Brain pericyte (primary cell): ENCODE data around the gene C16orf54.
"Not testable (repeated sequence)": the region's sequence is repeated elsewhere in the genome, so short reads cannot be mapped to it uniquely, and the experiment has no call there.

Experiments
- DNase-seq: peaks from one replicate; pipeline ENCODE4 v3.0.0-alpha.2; 2012; ENCODE audit warnings: low read depth, low spot score

C16orf54 gene

DNA sequence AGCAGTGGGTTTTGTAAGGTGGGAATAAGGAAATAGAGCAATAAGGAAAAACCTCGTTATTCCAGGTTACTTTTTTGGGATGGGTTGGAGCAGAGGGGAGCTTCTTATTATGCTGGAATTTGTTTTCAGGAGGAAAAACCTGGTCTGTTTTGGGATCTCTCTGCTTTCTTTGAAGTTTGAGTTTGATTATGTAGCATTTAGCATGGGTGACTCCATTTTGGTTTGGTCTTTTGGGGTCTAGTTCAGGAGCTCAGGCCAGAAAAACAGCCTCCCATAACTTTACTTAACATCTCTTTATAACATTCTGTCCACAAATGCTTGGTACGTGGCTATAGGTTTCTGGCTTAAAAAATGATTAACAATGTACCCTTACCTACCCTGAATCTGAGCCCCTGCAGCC is 23.7 kb upstream of the C16orf54 start:
- no peak for DNase-seq

DNA sequence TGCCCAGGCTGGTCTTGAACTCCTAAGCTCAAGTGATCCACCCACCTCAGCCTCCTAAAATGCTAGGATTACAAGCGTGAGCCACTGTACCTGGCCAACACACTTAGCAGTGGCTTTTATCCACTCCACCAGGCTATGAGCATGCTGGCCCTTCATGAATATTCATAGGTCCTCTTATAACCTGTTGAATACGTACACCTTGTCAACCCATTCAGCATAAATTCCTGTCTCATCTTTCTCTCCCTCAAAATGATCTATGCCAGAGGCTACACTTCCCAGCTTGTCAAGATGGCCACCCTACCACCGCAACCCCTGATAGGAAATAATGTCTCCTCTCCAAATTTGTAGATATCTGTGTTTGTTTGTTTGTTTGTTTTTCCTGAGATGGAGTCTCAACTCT is 21.3 kb upstream of the C16orf54 start:
- DNase-seq: no peak

DNA sequence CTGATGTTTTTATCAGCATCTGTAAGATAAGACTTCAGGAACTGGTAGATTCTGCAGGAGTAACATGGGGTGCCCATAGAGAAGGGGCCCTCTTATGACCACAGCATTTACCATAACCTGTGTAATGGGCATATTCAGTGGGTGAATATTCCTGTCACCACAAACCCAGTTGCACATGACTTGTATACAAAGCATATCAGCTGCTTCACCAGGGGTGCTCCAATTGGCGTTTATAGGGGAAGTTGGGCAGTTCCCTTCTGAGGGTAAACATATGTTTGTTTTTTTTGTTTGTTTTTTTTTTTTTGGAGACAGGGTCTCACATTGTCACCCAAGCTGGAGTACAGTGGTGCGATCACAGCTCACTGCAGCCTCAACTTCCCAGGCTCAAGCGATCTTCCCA is 20.8 kb upstream of the C16orf54 start:
- DNase-seq: no peak

DNA sequence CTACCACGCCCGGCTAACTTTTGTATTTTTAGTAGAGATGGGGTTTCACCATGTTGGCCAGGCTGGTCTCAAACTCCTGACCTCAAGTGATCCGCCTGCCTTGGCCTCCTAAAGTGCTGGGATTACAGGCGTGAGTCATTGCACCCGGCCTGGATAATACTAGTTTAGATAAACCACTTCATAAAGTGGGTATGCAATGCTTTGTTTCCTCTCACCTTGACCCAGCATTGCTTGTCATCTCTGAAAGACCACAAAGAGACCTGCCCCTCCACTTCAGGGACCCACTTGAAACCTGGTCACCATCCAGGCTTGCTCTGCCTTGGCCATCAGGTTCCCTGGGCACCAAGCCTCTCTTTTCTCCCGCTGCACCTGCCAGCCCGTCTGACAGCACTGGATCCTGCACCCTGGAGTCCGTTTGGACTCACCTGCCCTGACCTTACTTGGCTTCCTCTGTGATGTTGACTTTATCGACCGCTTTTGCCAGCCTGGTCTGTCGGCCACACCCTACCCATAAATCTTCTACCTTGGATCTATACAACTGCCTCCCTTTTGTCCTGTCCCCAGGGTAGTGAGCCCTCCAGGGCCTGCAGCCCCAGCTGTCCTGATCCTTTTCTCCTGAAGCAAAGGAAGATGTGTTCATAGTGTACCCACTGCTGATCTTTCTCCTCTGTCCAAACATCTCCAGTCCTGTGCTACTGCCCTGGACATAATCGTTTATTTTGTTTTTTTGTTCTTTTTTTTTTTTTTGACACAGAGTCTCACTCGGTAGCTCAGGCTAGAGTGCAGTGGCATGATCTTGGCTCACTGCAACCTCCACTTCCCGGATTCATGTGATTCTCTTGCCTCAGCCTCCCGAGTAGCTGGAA is 19.6 kb upstream of the C16orf54 start:
- no peak for DNase-seq

DNA sequence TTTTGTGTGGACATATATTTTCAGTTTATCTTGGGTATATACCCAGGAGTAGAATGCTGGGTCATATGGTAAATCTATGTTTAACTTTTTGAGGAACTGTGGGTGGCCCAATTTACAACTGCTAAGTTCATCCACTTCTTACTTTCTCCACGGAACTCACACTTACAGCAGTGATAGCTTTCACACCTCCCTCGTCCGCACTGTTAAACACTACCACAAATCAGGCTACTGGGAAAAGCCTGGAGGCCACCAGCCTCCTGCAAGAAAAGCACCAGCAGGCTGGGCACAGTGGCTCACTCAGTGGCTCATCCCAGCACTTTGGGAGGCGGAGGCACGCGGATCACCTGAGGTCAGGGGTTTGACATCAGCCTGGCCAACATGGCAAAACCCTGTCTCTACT is 17.5 kb upstream of the C16orf54 start:
- DNase-seq: no peak

DNA sequence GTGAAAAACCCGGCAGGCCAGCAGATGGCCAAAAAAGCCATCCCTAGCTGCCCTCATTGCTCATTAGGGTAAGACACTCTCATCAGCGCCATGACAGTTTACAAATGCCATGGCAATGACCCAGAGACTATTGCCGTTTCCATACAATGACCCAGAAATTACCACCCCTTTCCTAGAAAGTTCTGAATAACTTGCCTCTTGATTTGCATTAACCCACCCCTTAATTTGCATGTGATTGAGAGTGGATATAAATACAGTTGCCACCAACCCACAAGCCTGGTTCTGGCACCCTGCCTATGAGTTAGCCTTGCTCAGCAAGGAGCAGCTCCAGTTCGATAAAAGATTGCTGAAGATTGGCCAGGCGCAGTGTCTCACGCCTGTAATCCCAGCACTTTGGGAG is 16.1 kb upstream of the C16orf54 start:
- no peak for DNase-seq

DNA sequence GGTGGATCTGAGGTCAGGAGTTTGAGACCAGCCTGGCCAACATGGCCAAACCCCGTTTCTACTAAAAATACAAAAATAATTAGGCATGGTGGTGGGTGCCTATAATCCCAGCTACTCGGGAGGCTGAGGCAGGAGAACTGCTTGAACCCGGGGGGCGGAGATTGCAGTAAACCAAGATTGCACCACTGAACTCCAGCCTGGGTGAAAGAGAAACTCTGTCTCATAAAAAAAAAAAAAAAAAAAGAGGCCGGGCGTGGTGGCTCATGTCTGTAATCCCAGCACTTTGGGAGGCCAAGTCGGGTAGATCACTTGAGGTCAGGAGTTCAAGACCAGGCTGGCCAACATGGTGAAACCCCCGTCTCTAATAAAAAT is 15.5 kb upstream of the C16orf54 start:
- DNase-seq: not testable (repeated sequence)

DNA sequence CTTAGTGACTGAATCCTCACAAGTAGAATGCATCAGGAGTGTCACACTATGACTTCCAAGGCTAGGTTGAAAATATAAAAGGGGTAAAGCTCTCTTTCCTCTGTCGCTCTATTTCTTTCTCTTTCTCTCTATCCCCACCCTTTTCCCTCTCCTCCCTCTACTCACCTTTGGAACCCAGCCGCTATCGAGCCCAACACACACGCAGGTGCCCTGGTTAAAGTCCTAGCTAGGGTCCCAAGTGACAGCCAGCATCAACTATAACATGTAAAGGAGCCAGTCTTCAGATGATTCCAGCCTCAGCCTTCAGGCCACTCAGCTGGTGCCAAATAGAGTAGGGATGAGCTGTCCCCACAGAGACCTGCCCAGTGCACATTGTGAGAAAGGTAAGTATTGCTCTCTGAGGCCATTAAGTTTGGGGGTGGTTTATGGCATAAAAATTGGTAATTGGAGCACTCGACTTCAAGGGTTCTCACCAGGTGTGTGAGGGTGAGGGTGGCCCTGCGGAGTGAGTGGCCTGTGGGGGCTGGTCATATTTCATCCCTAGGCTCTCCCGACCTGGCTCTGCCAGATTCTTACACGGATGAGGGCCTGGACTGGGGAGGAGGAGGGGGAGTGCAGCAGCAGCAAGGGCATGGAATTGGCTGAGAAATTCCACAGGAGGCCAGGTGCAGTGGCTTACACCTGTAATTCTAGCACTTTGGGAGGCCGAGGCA is 14.9 kb upstream of the C16orf54 start:
- DNase-seq: no peak

DNA sequence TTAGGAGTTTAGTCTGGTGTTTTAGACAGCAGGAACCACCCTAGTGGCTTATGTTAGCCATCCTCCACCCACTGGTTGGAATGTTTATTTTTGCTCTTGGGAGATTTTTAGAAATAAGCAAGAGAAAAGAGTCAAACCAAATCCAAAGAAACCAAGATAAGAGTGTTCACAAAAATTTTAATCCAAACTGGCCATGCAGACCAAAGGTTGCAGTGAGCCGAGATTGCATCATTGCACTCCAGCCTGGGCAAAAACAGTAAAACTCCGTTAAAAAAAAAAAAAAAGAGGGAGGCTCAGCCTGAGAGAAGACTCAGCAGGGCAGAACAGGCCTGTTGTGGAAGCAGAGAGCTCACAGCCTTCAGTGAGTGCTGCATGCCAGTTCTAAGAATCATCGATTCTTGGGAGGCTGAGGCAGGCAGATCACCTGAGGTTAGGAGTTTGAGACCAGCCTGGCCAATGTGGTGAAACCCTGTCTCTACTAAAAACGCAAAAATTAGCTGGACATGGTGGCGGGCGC is 12.2 kb upstream of the C16orf54 start:
- no peak for DNase-seq

DNA sequence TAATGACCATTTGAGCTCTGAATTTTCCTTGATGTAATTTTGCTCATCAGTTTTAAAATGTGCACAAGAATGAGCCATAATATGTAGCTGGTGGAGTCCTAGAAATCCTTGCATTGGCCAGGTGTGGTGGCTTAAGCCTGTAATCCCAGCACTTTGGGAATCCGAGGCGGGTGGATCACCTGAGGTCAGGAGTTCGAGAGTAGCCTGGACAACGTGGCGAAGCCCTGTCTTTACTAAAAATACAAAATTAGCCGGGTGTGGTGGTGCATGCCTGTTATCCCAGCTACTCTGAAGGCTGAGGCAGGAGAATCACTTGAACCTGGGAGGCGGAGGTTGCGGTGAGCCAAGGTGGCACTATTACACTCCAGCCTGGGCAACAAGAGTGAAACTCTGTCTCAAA is 11.3 kb upstream of the C16orf54 start:
- not testable (repeated sequence) for DNase-seq

DNA sequence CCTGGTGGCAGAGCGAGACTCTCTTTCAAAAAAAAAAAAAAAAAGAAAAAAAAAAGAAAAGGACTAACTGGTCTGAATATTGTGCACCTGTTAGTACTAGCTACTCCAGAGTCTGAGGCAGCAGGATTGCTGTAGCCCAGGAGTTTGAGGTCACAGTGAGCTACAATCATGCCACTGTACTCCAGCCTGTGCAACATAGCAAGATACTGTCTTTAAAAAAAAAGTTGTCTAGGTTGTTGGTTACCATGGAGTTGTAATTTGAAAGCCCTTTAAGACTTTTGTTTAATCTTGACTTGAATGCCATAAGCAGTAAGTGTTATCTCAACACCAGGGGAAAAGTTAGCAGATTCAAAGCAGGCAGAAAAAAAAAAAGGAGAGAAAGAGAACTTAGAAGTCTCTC is 10.9 kb upstream of the C16orf54 start:
- no peak for DNase-seq

DNA sequence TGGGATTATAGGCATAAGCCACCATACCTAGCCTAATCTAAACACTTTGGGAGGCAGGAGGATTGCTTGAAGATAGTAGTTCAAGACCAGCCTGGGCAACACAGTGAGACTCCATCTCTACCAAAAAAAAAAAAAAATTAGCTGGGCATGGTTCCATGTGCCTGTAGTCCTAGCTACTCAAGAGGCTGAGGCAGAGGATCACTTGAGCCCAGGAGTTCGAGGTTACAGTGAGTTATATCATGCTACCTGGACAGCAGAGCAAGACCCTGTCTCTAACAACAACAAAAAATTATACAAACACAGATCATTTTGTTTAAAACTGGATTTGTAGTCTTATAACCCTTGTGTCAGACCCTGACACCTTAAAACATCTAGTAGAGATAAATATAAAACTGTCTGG is 7.7 kb upstream of the C16orf54 start:
- DNase-seq: no peak

DNA sequence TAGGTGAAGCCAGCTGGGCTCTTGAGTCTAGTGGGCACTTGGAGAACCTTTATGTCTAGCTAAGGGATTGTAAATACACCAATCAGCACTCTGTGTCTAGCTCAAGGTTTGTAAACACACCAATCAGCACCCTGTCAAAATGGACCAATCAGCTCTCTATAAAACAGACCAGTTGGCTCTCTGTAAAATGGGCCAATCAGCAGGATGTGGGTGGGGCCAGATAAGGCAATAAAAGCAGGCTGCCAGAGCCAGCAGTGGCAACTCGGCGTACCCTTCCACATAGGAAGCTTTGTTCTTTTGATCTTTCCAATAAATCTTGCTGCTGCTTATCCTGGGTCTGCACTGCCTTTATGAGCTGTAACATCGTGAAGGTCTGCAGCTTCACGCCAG is 3.0 kb upstream of the C16orf54 start:
- DNase-seq: not testable (repeated sequence)

DNA sequence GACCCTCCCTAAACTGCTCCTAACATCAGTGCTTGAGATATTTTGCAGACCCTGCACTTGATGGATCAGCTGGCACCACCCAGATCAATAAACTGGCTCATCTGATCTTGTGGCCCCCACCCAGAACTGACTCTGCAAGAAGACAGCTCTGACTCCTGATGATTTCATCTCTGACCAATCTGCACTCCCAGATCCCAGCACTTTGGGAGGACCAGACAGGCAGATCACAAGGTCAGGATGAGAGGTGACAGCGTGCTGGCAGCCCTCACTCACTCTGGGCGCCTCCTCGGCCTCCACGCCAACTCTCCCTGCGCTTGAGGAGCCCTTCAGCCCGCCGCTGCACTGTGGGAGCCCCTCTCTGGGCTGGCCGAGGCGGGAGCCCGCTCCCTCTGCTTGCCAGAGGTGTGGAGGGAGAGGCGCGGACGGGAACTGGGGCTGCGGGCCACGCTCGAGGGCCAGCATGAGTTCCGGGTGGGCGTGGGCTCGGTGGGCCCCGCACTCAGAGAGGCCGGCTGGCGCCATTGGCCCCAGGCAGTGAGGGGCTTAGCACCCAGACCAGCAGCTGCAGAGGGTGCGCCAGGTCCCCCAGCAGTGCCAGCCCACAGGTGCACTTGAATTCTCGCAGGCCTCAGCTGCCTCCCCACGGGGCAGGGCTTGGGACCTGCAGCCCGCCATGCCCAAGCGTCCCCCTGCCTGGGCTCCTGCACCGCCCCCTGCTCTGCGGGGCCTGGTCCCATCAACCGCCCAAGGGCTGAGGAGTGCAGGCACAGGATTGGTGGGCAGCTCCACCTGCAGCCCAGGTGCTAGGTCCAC is 2.4 kb upstream of the C16orf54 start:
- DNase-seq: no peak

DNA sequence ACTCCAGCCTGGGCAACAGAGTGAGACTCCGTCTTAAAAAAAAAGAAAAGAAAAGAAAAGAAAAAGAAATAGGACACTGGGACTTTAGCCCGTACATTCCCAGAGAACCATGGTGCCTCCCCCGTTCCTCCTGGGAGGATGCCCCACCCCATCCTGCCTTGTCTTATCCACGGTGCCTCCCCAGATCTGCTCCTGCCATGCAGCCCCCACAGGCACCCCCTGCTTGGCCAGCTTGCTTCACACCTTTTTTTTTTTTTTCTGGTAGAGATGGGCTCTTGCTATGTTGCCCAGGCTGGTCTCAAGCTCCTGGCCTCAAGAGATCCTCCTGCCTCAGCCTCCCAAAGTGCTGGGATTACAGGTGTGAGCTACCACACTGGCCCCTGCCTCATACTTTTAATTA is 728 bp upstream of the C16orf54 start:
- not testable (repeated sequence) for DNase-seq

DNA sequence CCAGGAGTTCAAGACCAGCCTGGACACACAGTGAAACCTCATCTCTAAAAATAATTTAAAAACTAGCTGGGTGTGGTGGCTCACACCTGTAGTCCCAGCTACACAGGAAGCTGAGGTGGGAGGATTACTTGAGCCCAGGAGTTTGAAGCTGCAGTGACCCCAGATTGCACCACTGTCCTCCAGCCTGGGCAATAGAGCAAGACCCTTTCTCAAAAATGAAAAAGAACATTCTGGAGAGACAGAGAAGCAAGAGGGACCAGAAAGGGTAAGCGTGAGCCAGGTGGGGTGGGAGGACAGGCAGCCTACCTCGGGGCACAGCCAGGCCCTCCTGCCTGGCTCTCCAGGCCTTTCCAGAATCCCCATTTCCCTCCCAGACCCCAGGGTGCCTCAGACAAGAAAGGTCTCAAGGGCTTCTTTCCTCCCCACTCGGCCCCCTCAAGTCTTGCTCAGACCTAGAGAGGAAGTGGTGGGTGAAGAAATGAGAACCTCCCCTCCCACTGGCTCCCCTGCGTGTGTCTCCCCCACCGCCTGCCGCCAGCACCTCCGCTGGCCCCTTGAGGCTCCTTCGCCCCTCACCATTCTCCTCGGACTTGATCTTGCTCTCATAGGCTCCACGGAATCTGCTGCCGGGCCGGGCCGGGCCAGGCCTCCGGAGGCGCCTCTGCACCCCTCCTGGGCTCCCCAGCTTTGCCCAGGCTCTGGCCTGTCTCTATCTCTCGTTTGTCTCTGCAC is 503 bp downstream of the C16orf54 start:
- no peak for DNase-seq

DNA sequence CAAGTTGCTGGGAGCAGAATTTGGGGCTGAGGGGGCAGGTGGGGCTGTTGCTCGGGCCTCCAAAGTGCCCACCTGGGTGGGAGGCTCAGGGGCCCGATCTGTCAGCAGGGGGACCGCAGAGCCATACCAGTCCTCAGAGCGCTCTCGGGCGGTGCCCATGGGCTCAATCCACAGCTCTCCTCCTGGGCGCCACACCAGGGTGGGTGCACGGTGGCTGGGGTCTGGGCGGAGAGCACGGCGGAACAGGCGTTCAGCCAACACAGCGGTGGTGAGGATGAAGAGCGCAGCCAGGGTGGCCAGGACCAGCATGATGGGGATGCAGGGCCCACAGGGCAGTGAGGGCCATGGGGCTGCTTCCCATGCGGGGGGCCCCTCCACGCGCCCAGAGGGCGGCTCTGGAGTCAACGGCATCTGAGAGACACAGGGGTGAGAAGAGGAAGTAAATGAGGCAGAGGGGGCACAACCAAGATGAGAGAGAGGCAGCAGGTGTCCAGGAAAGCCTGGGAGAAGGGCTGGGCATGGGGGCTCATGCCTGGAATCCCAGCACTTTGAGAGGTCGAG is 1.2 kb downstream of the C16orf54 start:
- DNase-seq: no peak

DNA sequence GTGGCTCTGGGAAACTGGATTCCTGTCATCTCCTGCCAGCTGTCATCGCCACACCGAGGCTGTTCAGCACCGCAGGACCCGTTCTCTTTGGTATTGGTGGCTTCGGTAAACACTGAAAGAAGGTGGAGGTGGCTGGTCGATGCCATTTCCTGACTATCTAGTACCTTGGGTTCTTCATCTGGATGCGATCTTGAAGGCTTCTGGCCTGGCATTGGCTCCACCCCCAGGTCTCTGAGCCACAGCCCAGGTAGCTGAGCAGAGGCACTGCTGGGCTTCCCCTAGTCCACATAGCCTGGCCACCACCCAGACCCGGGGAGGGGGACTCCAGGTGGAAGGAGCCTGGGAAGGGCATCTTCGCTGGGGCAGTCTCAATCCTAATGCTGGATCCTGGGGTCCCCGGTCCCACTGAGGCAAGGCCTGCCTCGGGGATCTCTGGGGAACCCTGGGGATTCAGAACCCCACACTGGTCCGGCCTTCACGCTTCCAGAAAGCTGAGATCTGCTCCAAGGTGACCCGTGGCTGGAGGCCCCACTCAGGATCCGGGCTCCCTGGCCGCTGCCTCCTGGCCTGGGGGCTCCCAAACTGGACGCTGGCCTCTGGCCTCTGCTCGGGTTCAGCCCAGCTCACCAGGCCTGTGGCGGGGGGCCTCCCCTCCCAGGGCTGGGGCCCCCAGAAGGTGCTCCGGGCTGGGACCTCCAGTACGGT is 1.8 kb downstream of the C16orf54 start:
- no peak for DNase-seq

DNA sequence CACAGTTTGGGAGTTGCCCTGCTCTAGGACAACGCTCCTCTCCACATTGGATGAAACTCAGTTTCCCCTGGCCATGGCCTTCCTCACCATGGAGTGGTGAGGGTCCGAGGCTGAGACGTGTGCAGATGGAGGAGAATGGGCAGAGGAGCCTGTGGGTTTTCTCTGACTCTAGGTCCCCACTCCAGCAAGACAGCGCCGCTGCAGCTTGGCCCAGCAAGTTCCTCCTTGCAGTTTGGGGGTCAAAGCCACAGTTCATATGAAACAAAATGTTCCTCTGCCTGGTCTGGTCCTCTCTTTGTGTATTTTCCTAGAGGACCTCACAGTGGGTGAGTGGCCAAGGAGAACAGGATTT is 2.3 kb downstream of the C16orf54 start:
- no peak for DNase-seq

DNA sequence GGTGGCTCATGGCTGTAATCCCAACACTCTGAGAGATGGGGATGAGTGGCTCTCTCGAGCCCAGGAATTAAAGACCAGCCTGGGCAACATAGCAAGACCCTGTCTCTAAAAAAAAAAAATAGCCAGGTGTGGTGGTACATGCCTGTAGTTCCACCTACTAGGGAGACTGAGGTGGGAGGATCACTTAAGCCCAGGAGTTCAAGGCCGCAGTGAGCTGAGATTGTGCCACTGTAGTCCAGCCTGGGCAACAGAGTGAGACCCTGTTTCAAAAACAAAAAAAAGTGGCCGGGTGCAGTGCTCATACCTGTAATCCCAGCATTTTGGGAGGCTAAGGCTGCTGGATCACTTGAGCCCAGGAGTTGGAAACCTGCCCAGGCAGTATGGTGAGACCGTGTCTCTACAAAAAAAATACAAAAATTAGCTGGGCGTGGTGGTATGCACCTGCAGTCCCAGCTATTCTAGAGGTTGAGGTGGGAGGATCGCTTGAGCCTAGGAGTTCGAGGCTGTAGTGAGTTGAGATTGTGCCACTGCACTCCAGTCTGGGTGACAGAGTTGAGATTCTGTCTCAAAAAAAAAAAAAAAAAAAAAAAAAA is 3.0 kb downstream of the C16orf54 start:
- DNase-seq: no peak
